ENCODE results near the gene CYB5D1. TPM values are rescaled to one million over a fixed set of nuclear protein-coding genes. Genes with fewer than 3 reads are reported as not detected.

The CYB5D1 gene
- total RNA-seq, 1 donor from 2014 or later = 6.1 TPM

- Mint-ChIP-seq H3K9me3 (no peaks in the 10 kb centered on the region), H3K27me3 (no peaks in the 10 kb centered on the region), H3K36me3 (ENCODE audit: low read depth) (peaks cover 13% of the 10 kb centered on the region), H3K4me3 (no peak overlapping the region), H3K27ac (no peak overlapping the region), H3K4me1 (peaks cover 8% of the 10 kb centered on the region)
- POLR2A ChIA-PET = interaction anchor here (1.1 kb wide), 1 partner anchor 11 kb away, joined by 3 read pairs; no protein-coding TSS in a partner anchor
- intact Hi-C loops (cut with micrococcal nuclease) = no loop called here
- TF ChIP-seq CTCF (IDR thresholded peaks at IDR 0.05) = no peak
- CTCF ChIA-PET = no interaction called here
- DNase-seq (no peak), ATAC-seq (ENCODE audit: low read depth) (no peak)
These were observed 20.4 kb downstream of the CYB5D1 start for GRCh38 chr17:7878234-7878633.

GRCh38 chr17:7880076-7880868 lies 22.5 kb downstream of the CYB5D1 start:
- Mint-ChIP-seq H3K27me3 (no peaks in the 10 kb centered on the region), H3K27ac (no peak overlapping the region), H3K36me3 (ENCODE audit: low read depth) (peaks cover 7% of the 10 kb centered on the region), H3K4me1 (peaks cover 12% of the 10 kb centered on the region), H3K4me3 (no peak overlapping the region), H3K9me3 (no peaks in the 10 kb centered on the region)
- ATAC-seq (ENCODE audit: low read depth) = no peak
- no peak for DNase-seq
- TF ChIP-seq CTCF (IDR thresholded peaks at IDR 0.05) = no peak
- POLR2A ChIA-PET = no interaction called here
- intact Hi-C loops (cut with micrococcal nuclease) = no loop called here
- CTCF ChIA-PET = interaction anchor here (1.1 kb wide), 1 partner anchor 110 kb away, joined by 3 read pairs; no protein-coding TSS in a partner anchor

GRCh38 chr17:7881276-7882054 lies 23.7 kb downstream of the CYB5D1 start:
- Mint-ChIP-seq H3K27ac (no peak overlapping the region), H3K27me3 (no peaks in the 10 kb centered on the region), H3K36me3 (ENCODE audit: low read depth) (peaks cover 8% of the 10 kb centered on the region), H3K4me1 (peaks cover 10% of the 10 kb centered on the region), H3K9me3 (no peaks in the 10 kb centered on the region), H3K4me3 (no peak overlapping the region)
- TF ChIP-seq CTCF (IDR thresholded peaks at IDR 0.05) = no peak
- POLR2A ChIA-PET = no interaction called here
- ATAC-seq (ENCODE audit: low read depth) (no peak), DNase-seq (no peak)
- intact Hi-C loops (cut with micrococcal nuclease) = no loop called here
- CTCF ChIA-PET = no interaction called here

- intact Hi-C loops (cut with micrococcal nuclease) = no loop called here
- ChIA-PET POLR2A (no interaction called here), CTCF (no interaction called here)
- Mint-ChIP-seq H3K4me3 (no peak overlapping the region), H3K36me3 (ENCODE audit: low read depth) (peaks cover 8% of the 10 kb centered on the region), H3K9me3 (no peaks in the 10 kb centered on the region), H3K27me3 (no peaks in the 10 kb centered on the region), H3K4me1 (peaks cover 8% of the 10 kb centered on the region), H3K27ac (no peak overlapping the region)
- ATAC-seq (ENCODE audit: low read depth) = no peak
- DNase-seq = no peak
- no peak for TF ChIP-seq CTCF (IDR thresholded peaks at IDR 0.05)
These were observed 24.3 kb downstream of the CYB5D1 start for GRCh38 chr17:7882068-7882467.

- no peaks in the 10 kb centered on the region for H3K9me3 Mint-ChIP-seq
- peaks cover 8% of the 10 kb centered on the region for H3K36me3 Mint-ChIP-seq (ENCODE audit: low read depth)
- ATAC-seq (ENCODE audit: low read depth) (no peak), DNase-seq (no peak)
- CTCF ChIA-PET = interaction anchor here (1.0 to 1.5 kb wide), 2 partner anchors 21 to 47 kb away, joined by 4 read pairs; no protein-coding TSS in a partner anchor
- intact Hi-C loops (cut with micrococcal nuclease) = no loop called here
- POLR2A ChIA-PET = interaction anchor here (0.6 kb wide), 1 partner anchor 176 kb away, joined by 7 read pairs; no protein-coding TSS in a partner anchor
- no peaks in the 10 kb centered on the region for H3K27me3 Mint-ChIP-seq
- H3K4me3 Mint-ChIP-seq = no peak overlapping the region
- no peak for TF ChIP-seq CTCF (IDR thresholded peaks at IDR 0.05)
- no peak overlapping the region for H3K27ac Mint-ChIP-seq
- peaks cover 8% of the 10 kb centered on the region for H3K4me1 Mint-ChIP-seq
These were observed 24.8 kb downstream of the CYB5D1 start for GRCh38 chr17:7882629-7883028.

Measured in activated B cell treated with CpG ODN at 0.5 μM for 24 hours (primary cell).